GM18520 (cell line): ENCODE data around the gene ARHGAP24.
A peak's percentile ranks its signal among the peaks of the same experiment; 100 is the strongest.
"Not testable (repeated sequence)": the region's sequence is repeated elsewhere in the genome, so short reads cannot be mapped to it uniquely, and the experiment has no call there.

ENCODE experiments used
- ATAC-seq: cut with Tn5 transposase; IDR thresholded peaks from one replicate; pipeline ENCODE4 v1.9.1; 2021; ENCODE audit not compliant: unreplicated experiment

The ARHGAP24 gene

DNA sequence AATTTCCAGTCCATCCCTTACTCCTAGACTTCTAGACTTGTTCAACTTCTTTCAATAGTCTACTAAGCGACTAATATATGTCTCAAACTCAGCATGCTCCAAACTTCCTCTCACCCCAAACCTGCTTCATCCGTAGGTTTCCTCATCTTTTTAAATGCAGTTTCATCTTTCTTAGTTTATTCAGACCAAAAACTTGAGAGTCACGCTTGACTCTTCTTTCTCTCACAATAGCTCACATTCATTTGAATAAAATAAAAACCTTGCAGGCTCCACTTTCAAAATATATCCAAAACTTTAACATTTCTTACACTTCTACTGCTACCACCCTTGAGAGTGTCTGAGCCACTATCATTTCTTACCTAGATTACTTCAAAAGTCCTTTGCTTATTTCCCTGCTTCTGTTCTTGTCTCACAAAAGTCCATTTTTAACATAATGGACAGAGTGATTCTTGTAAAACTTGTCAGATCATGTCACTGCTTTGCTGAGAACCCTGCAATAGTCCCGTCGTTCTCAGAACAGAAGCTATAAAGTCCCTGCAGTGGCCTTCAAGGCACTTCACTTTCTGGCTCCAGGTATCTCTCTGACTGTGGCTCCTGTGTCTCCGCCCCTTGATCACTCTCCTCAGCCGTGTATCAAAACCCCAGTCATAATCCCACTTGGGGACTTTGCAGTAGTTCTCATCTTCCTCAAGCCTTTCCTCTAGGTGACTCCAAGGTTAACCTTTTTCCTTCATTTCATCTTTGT lies 167.6 kb downstream of the ARHGAP24 start:
- ATAC-seq = peak; percentile 43

DNA sequence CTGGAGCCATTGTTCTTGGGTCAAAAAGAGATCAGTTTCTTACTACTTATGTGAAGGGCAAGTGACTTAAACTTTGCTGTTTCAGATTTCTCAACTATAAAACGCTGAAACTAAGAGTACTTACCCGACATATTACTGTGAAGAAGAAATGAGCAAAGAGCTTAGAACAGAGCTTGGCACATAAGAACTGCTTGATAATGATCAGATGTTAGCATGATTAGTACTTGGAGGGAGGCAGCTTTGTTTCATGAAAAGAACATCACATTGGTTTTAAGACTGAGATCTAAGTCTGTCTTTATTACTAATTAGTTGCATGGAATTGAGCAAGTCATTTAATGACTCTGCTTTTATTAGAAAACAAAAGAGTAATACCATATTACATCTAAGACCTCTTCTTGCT lies 169.1 kb downstream of the ARHGAP24 start:
- ATAC-seq = no peak

DNA sequence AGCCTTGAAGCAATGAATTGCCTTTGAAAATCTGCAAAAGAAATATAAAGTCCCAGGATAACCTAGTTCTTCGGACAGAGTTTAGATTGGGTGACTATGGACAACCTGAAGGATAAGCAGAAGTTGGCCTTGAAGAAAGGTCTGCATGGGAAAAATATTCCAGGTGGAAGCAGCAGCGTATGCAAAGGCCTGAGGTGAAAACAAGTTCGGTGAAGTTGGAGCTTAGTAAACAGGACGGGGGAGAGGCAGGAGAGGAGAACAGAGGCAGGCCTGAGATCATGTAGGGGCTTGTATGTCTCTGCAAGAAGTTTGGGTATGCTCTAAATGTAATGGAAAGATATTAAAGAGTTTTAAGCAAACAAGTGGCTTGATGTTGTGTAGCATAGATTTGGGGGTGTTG lies 176.0 kb downstream of the ARHGAP24 start:
- ATAC-seq = no peak

DNA sequence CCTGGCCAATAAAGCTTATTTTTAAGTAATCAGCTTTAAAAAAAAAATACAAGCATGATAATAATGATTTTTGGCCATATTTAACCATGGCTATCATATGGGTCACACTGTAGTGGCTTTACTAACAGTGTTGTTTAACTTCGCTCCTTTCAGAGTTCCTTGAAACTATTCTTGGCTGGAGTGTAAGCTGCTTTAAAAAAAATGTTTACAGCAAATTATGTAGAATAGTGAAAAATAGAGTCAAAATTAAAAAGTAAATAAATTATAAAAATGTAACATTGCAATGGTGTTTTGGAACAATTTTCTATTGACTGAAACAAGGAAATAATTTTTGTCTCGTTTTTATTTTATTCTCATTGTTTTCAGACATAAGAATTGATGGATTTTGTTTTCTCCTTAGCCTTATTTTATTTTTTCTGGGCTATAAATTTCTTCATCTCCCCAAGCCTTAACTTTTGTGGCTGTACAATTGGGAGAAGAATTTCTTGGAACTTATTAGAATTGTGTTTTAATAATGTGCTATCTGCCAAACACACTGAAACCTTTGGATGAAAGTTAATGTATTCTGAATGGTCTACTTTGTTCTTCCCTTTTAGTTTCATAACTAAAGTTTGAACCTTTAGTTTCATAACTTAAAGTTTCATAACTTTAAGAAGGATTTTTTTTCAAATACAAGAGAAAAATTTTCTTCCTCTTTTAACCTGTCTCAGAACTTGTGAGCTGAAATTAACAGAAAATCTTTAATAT lies 182.0 kb downstream of the ARHGAP24 start:
- ATAC-seq = no peak

DNA sequence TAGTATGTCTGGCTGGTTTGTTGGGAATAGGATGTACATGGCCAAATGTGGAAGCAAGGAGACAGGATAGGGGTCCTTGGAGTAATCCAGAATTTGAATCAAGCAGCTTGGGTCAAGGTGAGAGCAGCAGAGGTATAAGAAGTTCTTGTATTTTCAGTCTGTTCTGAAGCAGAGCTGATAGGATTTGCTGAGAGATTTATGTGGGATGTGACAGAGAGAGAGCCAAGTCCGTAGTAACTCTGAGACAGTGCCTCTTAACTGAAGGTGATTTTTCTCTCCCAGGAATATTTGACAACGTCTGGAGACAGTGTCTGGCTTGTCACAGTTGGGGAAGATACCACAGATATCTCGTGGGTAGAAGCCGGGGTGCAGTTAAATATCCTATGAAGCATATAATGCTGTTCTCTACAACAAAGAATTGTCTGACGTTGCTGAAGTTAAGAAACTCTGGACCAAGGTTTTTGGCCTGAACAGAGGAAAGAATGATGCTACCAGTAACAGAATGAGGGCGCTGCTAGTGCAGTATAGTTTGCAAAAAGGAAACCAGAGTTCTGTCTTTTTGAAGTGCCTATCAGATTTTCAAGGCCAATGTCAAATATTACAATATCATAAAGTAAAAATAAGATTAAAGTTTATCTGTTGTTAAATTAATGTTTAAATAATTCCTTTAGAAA lies 184.0 kb downstream of the ARHGAP24 start:
- ATAC-seq = no peak

DNA sequence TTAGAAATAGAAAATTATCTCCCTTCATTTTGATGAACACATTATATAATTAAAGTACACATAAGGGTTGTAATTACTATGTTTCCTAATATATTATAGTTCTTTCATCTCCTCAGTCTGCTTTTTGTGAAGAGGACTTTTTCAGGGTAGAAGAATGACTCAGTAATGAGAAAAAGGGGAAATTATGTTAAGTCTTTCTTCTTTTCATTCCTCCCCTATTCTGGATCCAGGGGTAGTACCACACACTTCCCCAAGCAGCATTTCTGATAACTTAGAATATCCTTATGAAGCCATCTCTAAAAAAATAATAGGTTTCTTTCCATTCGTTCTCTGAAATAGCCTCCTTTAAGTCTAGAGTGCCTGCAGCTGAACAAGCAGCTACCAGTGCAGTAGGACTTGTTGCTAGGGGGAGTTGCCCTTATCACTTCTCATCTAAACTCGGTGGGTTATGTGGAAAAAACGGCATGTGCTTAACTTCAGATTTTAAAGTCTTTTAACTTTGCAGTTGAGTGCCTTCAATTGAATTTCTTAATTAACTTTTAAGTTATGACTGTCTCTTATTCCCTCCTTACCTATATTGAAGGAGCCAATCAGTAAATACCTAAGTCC lies 184.8 kb downstream of the ARHGAP24 start:
- ATAC-seq = no peak

DNA sequence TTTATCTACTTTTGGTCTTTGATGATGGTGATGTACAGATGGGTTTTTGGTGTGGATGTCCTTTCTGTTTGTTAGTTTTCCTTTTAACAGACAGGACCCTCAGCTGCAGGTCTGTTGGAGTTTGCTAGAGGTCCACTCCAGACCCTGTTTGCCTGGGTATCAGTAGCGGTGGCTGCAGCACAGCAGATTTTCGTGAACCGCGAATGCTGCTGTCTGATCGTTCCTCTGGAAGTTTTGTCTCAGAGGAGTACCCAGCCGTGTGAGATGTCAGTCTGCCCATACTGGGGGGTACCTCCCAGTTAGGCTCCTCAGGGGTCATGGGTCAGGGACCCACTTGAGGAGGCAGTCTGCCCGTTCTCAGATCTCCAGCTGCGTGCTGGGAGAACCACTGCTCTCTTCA lies 191.7 kb downstream of the ARHGAP24 start:
- ATAC-seq = not testable (repeated sequence)

DNA sequence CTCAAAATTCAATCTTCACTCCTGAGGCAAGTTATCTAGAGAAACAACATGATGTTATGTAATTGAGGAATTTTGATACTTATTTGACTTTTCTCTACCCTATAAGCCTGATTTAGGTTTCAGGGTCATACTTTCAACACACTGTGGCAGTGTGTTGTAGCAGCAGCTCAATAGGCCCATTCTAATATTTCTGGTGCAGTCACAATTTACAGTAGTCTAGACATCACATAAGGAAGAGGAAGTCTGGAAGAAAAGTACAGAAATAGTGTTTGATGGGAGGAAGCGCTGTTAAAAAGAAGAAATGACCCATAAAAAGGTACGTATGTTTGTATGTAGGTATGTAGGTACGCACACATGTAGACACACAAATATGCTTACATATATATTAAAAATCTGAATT lies 194.3 kb downstream of the ARHGAP24 start:
- no peak for ATAC-seq

DNA sequence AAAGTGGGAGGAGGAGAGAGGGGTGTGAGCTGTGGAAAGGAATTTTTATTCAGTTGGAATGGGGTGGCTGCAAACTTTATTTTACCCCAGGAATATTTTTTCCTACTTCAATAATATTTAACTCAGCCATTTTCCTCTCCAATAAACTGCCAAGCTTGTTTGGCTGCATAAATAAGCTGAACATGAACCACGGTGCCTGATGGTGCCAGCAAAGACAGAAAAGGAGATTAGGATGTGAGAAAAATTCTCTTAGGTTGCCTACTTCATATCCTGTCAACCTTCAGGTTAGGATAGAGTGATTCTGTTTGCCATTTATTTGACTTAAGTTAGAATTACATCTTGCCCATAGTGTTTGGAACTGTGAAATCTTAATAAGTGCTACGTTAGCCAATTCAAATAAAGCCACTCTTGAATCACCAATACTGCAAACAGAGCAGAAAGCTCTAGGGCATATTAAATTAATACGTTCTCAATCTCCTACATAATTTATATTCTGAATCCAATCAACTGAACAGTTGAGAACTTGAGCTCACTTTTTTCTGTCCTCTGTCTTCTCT lies 195.1 kb downstream of the ARHGAP24 start:
- ATAC-seq = no peak

DNA sequence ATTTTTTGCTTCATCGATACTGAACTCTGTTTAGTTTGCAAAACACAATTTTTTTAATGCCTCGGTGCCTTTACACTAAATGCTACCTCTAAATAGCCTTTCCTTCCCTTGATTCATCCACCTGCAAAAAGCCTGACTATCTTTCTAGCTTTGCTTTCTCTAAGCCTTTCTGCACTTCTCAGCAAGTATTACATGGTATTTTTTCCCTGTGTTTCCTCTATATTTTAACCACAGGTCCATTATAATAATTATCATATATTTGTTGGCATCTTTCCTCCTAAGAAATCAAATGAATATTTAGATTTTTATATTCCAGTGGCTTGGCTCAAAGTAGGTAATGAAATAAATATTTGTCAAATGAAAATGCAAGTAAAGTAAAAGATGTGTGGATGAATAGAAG lies 196.2 kb downstream of the ARHGAP24 start:
- no peak for ATAC-seq

DNA sequence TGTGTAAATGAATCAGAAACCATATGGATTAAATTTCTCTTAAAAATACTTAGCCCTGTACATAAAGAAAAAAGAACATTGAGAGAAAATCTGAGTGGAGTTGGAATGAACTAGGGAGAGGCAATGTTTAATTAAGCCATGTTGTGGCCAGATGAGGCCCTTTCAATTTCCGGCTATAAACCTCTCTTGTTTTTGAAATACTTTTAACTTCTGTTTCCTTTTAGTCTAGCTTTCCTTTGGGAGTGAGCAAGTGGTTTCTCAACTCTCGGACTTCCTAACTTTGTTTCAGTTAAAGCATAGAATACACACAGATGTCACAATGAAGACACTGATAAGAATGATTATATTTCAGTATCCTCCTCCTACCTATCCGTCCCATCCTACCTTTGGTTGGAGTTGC lies 197.2 kb downstream of the ARHGAP24 start:
- no peak for ATAC-seq

DNA sequence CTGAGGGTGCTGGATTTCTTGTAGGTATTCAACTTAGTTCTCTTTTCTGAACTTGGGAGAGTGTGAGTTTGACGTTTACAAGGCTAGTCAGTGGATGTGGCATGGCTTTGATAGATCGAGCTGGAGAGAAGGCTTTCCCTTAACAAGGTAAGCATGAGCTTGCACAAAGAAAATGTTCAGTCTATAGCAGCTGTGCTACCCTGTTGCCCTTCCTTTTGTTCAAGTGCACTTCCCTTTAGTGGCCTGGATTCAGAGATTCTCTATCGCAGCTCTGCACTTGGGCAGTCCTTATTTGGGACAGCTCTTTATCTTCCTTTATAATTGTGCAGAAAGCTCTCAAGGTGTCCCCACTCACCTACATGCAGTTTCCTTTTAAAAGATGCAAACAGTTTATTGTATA lies 198.0 kb downstream of the ARHGAP24 start:
- ATAC-seq = no peak

DNA sequence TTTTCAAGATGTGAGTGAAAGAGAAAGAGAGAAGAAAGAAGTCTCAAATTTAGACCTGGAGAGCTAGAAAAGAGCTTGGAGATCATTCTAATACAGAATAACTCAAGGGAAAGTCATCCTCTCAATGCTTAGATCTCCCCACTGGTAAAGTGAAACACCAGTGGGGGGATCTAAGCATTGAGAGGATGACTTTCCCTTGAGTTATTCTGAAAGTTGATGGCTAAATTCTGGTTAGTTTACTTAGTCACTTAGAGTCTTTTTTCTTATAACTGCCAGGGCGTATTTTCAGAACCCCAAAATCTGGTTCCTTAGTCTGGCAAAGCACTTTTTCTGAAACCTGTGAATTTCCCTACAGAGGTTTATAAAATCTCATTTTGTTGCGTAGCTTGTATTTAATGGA lies 198.6 kb downstream of the ARHGAP24 start:
- peak; percentile 45 for ATAC-seq

DNA sequence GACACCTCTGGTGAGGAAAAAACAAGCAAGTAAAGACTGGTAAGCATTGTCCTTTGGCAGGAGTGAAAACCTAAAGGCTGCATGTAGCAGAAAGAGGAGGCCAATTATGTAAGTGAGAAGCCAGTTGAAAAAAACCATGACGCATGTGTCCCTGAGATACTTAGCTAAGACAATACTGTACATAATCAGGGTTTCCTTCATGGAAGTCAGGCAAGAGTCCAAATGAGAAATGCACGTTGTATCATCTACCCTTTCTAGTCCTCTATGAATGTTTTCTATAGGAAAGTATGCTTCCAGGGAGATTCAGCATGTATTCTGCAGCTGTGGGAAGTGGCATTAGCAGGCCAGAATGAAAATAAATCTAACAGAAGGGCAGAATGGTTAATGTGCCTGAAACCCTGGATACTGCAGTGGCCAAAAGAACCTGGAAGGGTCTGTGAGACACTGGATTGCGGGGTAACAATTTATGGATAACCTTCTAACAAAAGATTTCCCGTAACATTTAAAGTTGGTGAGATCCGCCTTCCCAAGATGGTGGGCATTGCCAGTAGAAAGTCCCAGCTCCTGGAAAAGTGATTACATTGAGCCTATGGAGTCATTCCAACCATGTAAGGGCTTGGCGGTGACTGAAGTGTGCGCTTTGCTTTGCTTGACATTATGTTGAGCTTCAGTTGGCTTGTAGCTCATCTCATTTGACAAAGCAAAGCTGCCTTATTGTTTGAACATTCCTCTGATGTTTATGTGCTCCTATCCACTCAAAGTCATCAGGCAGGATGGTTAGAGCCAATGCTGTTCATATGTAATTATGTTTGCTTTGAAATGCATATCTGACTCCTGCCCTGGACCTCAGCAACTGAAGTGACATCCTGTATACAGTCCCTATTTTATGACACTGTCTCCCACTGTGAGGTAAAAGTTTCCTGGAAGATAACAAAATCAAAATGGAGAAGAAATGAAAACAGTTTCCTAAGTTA lies 200.4 kb downstream of the ARHGAP24 start:
- no peak for ATAC-seq

DNA sequence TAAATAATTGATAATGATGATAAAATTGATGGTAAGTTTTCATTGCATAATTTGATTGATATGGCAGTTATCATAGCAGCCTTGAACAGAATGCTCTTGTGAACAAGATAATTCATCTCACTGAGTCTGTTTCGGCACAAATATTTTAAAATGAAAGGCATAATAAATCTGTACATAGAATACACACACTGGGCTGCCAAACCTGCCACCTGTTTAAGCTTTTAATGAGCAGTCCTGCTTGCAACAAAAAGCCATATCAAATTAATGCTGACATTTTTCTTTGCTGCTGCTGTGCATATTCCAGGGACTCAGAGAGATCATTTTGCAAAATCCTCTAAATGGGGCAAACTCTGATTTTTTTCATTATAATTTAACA lies 201.1 kb downstream of the ARHGAP24 start:
- ATAC-seq = no peak

DNA sequence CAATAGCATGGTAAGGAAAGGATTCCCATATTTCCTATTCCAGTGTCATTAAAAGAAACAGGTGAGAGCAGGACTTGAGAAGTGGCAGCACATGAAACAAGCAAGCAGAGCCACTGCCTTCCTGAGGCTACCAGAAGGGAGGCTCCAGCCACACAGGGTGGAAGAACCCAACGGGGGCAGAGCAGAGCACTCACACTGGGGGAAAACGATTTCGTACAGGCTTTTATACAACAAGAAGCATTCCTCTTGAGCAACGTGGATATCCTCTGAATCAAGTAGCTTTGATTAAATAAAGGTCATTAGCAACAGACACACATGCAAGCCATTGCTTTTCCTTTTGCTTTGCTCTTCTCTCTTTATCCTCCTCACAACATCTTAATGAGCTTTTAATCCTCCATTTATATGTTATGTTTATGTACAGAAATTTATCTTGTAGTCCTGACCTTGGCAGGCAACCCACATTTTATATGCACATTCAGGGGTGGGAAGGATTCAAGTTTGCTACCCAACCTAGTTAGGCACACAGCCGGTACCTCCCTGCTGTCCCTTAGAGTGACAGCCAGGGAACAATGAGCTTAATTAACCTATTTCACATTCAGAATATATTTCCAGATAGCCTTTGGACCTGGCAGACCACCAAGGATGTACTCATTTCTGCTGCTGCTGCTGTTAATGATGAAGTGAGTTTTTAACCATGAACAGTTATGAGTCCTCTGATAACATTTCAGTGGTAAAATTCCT lies 202.1 kb downstream of the ARHGAP24 start:
- ATAC-seq = no peak

DNA sequence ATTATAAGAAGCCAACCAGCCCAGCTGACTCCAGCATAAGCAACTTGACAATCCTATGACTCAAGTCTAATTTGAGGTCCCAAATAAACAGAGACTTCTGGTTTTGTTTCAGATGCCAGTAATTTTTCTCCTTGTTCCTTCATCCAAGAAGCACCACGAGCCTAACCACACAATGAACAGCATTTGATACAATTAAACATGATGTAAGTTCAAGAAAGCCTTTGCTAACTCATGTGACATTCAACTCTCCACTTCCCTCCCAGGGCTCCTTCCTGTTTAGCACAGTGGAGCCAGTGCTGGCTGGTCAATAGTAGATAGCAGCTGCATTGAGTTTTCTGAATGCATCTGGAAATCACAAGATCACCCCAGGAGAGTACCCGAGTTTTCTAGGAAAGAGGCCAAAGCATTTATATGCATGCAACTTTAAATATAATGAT lies 206.3 kb downstream of the ARHGAP24 start:
- no peak for ATAC-seq

DNA sequence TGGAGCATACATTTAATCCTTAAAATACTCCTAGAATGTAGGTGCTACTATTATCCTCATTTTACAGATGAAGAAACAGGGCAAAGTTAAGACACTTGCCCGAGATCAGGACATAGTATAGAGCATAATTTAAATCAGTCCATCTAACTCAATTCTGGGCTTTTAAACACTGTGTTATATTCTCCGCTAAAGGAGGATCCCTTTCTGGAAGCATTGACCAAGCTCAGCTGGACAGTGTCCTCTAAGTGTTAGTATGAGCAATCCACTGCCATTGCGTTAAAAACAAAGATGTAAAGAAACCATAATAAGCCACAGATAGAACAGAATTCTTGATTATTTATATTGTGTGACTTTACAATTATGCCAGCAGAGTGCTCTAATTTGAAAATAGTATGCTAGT lies 207.0 kb downstream of the ARHGAP24 start:
- no peak for ATAC-seq

DNA sequence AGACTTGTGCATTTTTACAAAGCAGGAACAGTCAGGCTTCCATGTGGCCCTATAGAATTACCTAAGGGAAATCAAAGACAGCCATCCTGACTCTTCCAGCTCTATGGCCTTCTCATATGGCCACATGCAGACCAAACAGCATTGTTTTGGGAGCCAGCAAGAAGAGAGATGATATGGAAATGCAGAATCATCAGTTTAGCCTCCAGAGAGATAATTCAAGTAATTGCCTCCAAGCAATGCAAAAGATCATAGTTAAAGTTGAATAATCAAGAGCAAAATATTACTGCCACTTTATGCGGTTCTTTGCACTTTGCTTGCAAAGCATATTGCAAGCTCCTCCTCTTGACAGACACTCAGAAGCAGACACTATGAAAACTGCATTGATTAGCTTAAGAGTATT lies 207.4 kb downstream of the ARHGAP24 start:
- ATAC-seq = no peak
